IMR-90 (cell line): Measurements from ENCODE around the gene TEX22. TPM values are rescaled to one million over a fixed set of nuclear protein-coding genes. Genes with fewer than 3 reads are reported as not detected.

Experiments used
- ATAC-seq: fragments of 200-7000 bp; cut with Tn5 transposase; 2 replicates; pipeline ENCODE4 v1.9.1; 2020; ENCODE audit warnings: low read depth, mild to moderate bottlenecking, moderate library complexity
- BruUV-seq: library from RNA; stranded (reverse); fragments of 400-500 nt; replicated peaks from 2 replicates; lab custom pipeline; 2021; lab: Mats Ljungman, UMichigan
- CTCF ChIA-PET: fragments of 300-600 bp; formaldehyde crosslinking; extraction: SDS; loops from one replicate; lab custom pipeline; 2021; ENCODE audit warnings: antibody characterized with exemption; lab: Yijun Ruan, JAX
- POLR2A ChIA-PET: fragments of 300-600 bp; sonication (Branson Sonifier 250); formaldehyde crosslinking; loops from one replicate; lab custom pipeline; 2022; ENCODE audit warnings: antibody characterized with exemption; ENCODE audit not compliant: unreplicated experiment; lab: Charles Lee
- DNase-seq: peaks from one replicate; pipeline ENCODE4 v3.0.0; 2013
- H2AFZ ChIP-seq: replicated peaks from 2 replicates; pipeline ENCODE3; 2013; ENCODE audit warnings: low read length, mild to moderate bottlenecking; ENCODE audit not compliant: poor library complexity
- H2AK5ac ChIP-seq: 2 replicates; pipeline ENCODE4 v1.6.1; 2013; ENCODE audit warnings: low read depth, low read length, inconsistent platforms
- H2AK9ac ChIP-seq: replicated peaks from 2 replicates; pipeline ENCODE3; 2013; ENCODE audit warnings: mild to moderate bottlenecking, low read depth, low read length, moderate library complexity; ENCODE audit not compliant: poor library complexity
- H2BK120ac ChIP-seq: 2 replicates; pipeline ENCODE4 v1.6.1; 2013; ENCODE audit warnings: low read depth, low read length, inconsistent platforms
- H2BK15ac ChIP-seq: 3 replicates; pipeline ENCODE4 v1.6.1; 2013; ENCODE audit warnings: low read depth, low read length, inconsistent platforms
- H2BK20ac ChIP-seq: 2 replicates; pipeline ENCODE4 v1.6.1; 2013; ENCODE audit warnings: low read depth, mild to moderate bottlenecking, inconsistent platforms, low read length, moderate library complexity
- H2BK5ac ChIP-seq: 2 replicates; pipeline ENCODE4 v1.6.1; 2013; ENCODE audit warnings: mild to moderate bottlenecking, low read depth, low read length, inconsistent platforms; ENCODE audit not compliant: poor library complexity, severe bottlenecking
- H3K14ac ChIP-seq: replicated peaks from 2 replicates; pipeline ENCODE4 v1.6.1; 2013; ENCODE audit warnings: low read depth, low read length, inconsistent platforms
- H3K18ac ChIP-seq: 2 replicates; pipeline ENCODE4 v1.6.1; 2013; ENCODE audit warnings: low read depth, low read length, control low read depth
- H3K23ac ChIP-seq: 2 replicates; pipeline ENCODE4 v1.6.1; 2013; ENCODE audit warnings: low read depth, low read length, inconsistent platforms
- H3K27ac ChIP-seq: 2 replicates; pipeline ENCODE4 v1.5.1; 2013; ENCODE audit warnings: mild to moderate bottlenecking, control low read depth, low read length; ENCODE audit not compliant: insufficient read depth
- H3K27me3 ChIP-seq: 2 replicates; pipeline ENCODE4 v1.6.1; 2013; ENCODE audit warnings: low read length; ENCODE audit not compliant: control insufficient read depth, insufficient read depth
- H3K36me3 ChIP-seq: 2 replicates; pipeline ENCODE4 v1.6.1; 2013; ENCODE audit warnings: low read length, mixed read lengths; ENCODE audit not compliant: control insufficient read depth, insufficient read depth
- H3K4ac ChIP-seq: 2 replicates; pipeline ENCODE4 v1.6.1; 2013; ENCODE audit warnings: low read depth, low read length, inconsistent platforms
- H3K4me1 ChIP-seq: 2 replicates; pipeline ENCODE4 v1.6.1; 2013; ENCODE audit warnings: low read length, mixed read lengths; ENCODE audit not compliant: control insufficient read depth, insufficient read depth
- H3K4me2 ChIP-seq: 2 replicates; pipeline ENCODE4 v1.6.1; 2013; ENCODE audit warnings: low read depth, mild to moderate bottlenecking, control low read depth, low read length, moderate library complexity
- H3K4me3 ChIP-seq: 2 replicates; pipeline ENCODE4 v1.5.1; 2013; ENCODE audit warnings: low read depth, mild to moderate bottlenecking, control low read depth, low read length, moderate library complexity; ENCODE audit not compliant: insufficient read depth
- H3K56ac ChIP-seq: 2 replicates; pipeline ENCODE4 v1.6.1; 2013; ENCODE audit warnings: low read length, inconsistent platforms; ENCODE audit not compliant: insufficient read depth; ENCODE audit errors: extremely low read depth
- H3K79me1 ChIP-seq, 2 experiments: 2 replicates each; pipeline ENCODE4 v1.6.1; 2013; ENCODE audit warnings: low read length in 2 of 2, inconsistent platforms in 1 of 2, low read depth in 1 of 2
- H3K9ac ChIP-seq: 2 replicates; pipeline ENCODE4 v1.6.1; 2013; ENCODE audit warnings: low read depth, low read length, control low read depth
- H3K9me1 ChIP-seq: 2 replicates; pipeline ENCODE4 v1.6.1; 2013; ENCODE audit warnings: low read length, inconsistent platforms; ENCODE audit not compliant: insufficient read depth
- H3K9me3 ChIP-seq: 2 replicates; pipeline ENCODE4 v1.6.1; 2013; ENCODE audit warnings: low read length; ENCODE audit not compliant: control insufficient read depth, insufficient read depth
- H4K20me1 ChIP-seq: 2 replicates; pipeline ENCODE4 v1.6.1; 2013; ENCODE audit warnings: low read length, inconsistent platforms; ENCODE audit not compliant: insufficient read depth
- H4K5ac ChIP-seq: 2 replicates; pipeline ENCODE4 v1.6.1; 2013; ENCODE audit warnings: mild to moderate bottlenecking, low read depth, low read length, control low read depth
- H4K8ac ChIP-seq, 2 experiments: 2 replicates each; pipeline ENCODE4 v1.6.1; 2013; ENCODE audit warnings: low read depth in 2 of 2, low read length in 2 of 2, control low read depth in 1 of 2, inconsistent platforms in 1 of 2
- H4K91ac ChIP-seq: 2 replicates; pipeline ENCODE4 v1.6.1; 2013; ENCODE audit warnings: low read depth, low read length, inconsistent platforms; ENCODE audit not compliant: insufficient read depth
- BHLHE40 ChIP-seq: fragments of 150-350 bp; IDR thresholded peaks from 2 replicates; pipeline ENCODE4 v1.6.1; 2016; ENCODE audit warnings: mild to moderate bottlenecking, low read depth, low read length
- CEBPB ChIP-seq: IDR thresholded peaks from 2 replicates; pipeline ENCODE4 v1.6.1; 2012; ENCODE audit warnings: low read depth, low read length, improper control_type of control experiment
- ELK1 ChIP-seq: fragments of 150-350 bp; IDR thresholded peaks from 2 replicates; pipeline ENCODE4 v1.6.1; 2016; ENCODE audit warnings: low read depth, mild to moderate bottlenecking, low read length, moderate library complexity, borderline replicate concordance
- FOS ChIP-seq: fragments of 150-350 bp; IDR thresholded peaks from 2 replicates; pipeline ENCODE4 v1.6.1; 2016; ENCODE audit warnings: low read depth, low read length
- MAFK ChIP-seq: IDR thresholded peaks from 2 replicates; pipeline ENCODE4 v1.6.1; 2012; ENCODE audit warnings: low read depth, low read length, improper control_type of control experiment
- MXI1 ChIP-seq: IDR thresholded peaks from 2 replicates; pipeline ENCODE4 v1.6.1; 2012; ENCODE audit warnings: low read depth, mild to moderate bottlenecking, low read length, moderate library complexity, borderline replicate concordance
- NFE2L2 ChIP-seq: fragments of 150-350 bp; IDR thresholded peaks from 2 replicates; pipeline ENCODE4 v1.6.1; 2016; ENCODE audit warnings: low read depth, mild to moderate bottlenecking, low read length
- POLR2A ChIP-seq: IDR thresholded peaks from 2 replicates; pipeline ENCODE4 v1.6.1; 2012; ENCODE audit warnings: mild to moderate bottlenecking, low read depth, low read length
- WGBS, 2 experiments: methylation state at CpG; one replicate each; pipeline versions ENCODE4 v1.1.5 to v1.1.7; 2013; ENCODE audit warnings: missing lambda C conversion rate in 2 of 2; ENCODE audit not compliant: insufficient read length in 1 of 2; ENCODE audit errors: extremely low coverage in 2 of 2; 5-methylcytosine and 5-hydroxymethylcytosine counted together
- dilution Hi-C: fragments of 300-500 bp; cut with HindIII; formaldehyde crosslinking; loops from one replicate; pipeline ENCODE4 v1.14.3; 2018; ENCODE audit warnings: low sequenced_read_pairs; ENCODE audit not compliant: unreplicated experiment
- in situ Hi-C: fragments of 300-500 bp; cut with MboI; formaldehyde crosslinking; loops from 3 replicates; pipeline ENCODE4 v1.14.3; 2019; ENCODE audit warnings: low sequenced_read_pairs, inconsistent platforms, mixed read lengths
- intact Hi-C: fragments of 100-400 bp; cut with micrococcal nuclease; formaldehyde crosslinking; loops from 2 replicates; pipeline ENCODE4 v1.10.0; 2022
- polyA plus RNA-seq, 3 experiments: library from polyadenylated mRNA; depleted of rRNA; stranded (reverse); fragments of >200 nt; gene quantifications; 2 replicates each; pipeline ENCODE4 v1.2.3, GENCODE V29; 2012; ENCODE audit warnings: low replicate concordance in 1 of 3
- total RNA-seq: library from RNA; depleted of rRNA; stranded (reverse); fragments of >200 nt; gene quantifications from 2 replicates; pipeline ENCODE4 v1.2.3, GENCODE V29; 2012

TEX22 gene
- total and polyA plus RNA-seq, 2 of the 4 experiments (the other 2 are of a cell fraction), result 0.10 to 0.18 TPM

- Histone ChIP-seq H3K79me1 (0 out of 4 replicates have a peak, but pooled peaks cover 0 to 6% of the 10 kb centered on the region in 2 experiments), H3K4me2 (no peak overlapping the region), H4K8ac (no peak overlapping the region), H3K18ac (no peak overlapping the region), H3K9me1 (peaks cover 4% of the 10 kb centered on the region; the same call in 1 of the 2 replicates), H3K14ac (no peak overlapping the region), H2BK120ac (no peak overlapping the region), H3K27ac (no peak overlapping the region), H3K23ac (no peak overlapping the region), H4K91ac (no peak overlapping the region), H2AK9ac (no peak overlapping the region), H2BK15ac (no peak overlapping the region), H3K27me3 (no peaks in the 10 kb centered on the region), H4K5ac (no peak overlapping the region), H3K9me3 (no peaks in the 10 kb centered on the region), H2AK5ac (no peak overlapping the region), H2BK5ac (no peak overlapping the region), H3K36me3 (peaks cover 8% of the 10 kb centered on the region), H2BK20ac (no peak overlapping the region), H3K4ac (no peak overlapping the region), H3K4me1 (peaks cover 2% of the 10 kb centered on the region; the same call in 1 of the 2 replicates), H3K9ac (no peak overlapping the region), H3K56ac (no peak overlapping the region), H3K4me3 (no peak overlapping the region), H2AFZ (no peak overlapping the region), H4K20me1 (no peaks in the 10 kb centered on the region)
- in situ Hi-C loops, result loop anchor here (10.0 kb wide), 1 partner anchor 261 kb away; no protein-coding TSS in a partner anchor
- ATAC-seq (no peak), DNase-seq (no peak)
- TF ChIP-seq FOS (no peak), MXI1 (no peak), CEBPB (no peak), BHLHE40 (no peak), NFE2L2 (no peak), ELK1 (no peak), POLR2A (no peak), MAFK (no peak)
- BruUV-seq, result no TSS peak
- dilution Hi-C loops, result no loop called here
- WGBS, 2 experiments, result 92% methylated on average over 5 of the region's 22 CpGs; no CpG with 5 or more reads in 1 of the 2 experiments
- intact Hi-C loops, result no loop called here
- CTCF ChIA-PET, result no interaction called here
- POLR2A ChIA-PET, result no interaction called here
Observed at GRCh38 chr14:105355850-105356604, 42.3 kb upstream of the TEX22 start.
